SK-N-SH (cell line): ENCODE measurements around the gene SMAD2.

Experiments
- EP300 ChIP-seq, 2 experiments: IDR thresholded peaks; 2 replicates each; pipeline versions ENCODE4 v1.4.0 to v1.6.1; 2012; ENCODE audit warnings: borderline replicate concordance in 1 of 2, low read depth in 1 of 2, low read length in 1 of 2
- GABPA ChIP-seq: IDR thresholded peaks from 2 replicates; pipeline ENCODE4 v1.4.0; 2012; ENCODE audit warnings: low read depth, mild to moderate bottlenecking
- POLR2AphosphoS5 ChIP-seq: IDR thresholded peaks from 2 replicates; pipeline ENCODE4 v1.6.1; 2012; ENCODE audit warnings: low read depth, low read length
- RFX5 ChIP-seq: IDR thresholded peaks from 2 replicates; pipeline ENCODE4 v1.6.1; 2012; ENCODE audit warnings: mild to moderate bottlenecking, improper control_type of control experiment, low read length
- TAF1 ChIP-seq: IDR thresholded peaks from 2 replicates; pipeline ENCODE4 v1.6.1; 2012; ENCODE audit warnings: low read depth, mild to moderate bottlenecking, low read length, moderate library complexity, borderline replicate concordance
- YY1 ChIP-seq: IDR thresholded peaks from 2 replicates; pipeline ENCODE4 v1.4.0; 2012; ENCODE audit warnings: low read depth, mild to moderate bottlenecking
- TF ChIP-seq, protein P1 (sequence below): fragments of 200-600 bp; sonication (generic); IDR thresholded peaks from 2 replicates; pipeline ENCODE4 v1.6.1; 2017; ENCODE audit warnings: antibody characterized with exemption, mild to moderate bottlenecking, moderate library complexity

DNA sequence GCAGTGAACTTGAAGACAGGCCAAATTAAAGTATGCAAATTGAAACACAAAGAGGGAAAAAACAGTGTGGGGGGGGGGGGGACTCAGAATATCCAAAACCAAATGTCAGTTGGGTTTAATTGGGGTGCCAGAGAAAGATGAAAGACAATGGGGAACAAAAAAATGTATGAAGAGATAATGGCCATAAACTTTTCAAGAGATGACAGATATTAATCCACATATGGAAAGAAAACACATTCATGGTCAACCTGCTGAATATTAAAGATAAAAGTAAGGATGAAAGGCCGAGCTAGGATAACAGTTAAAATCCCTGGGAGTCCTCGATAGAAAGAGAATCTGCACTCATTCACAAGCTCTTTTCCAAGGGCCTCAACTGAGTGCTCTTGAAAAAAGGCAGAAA, 26.6 kb downstream of the SMAD2 start:
- TF ChIP-seq EP300 (IDR thresholded peaks at IDR 0.05; ENCODE audit: borderline replicate concordance in 1 of 2, low read depth in 1 of 2, low read length in 1 of 2) (no peak), GABPA (no peak), TAF1 (no peak), RFX5 (no peak), POLR2AphosphoS5 (no peak), YY1 (no peak)
- TF ChIP-seq, protein P1, sequence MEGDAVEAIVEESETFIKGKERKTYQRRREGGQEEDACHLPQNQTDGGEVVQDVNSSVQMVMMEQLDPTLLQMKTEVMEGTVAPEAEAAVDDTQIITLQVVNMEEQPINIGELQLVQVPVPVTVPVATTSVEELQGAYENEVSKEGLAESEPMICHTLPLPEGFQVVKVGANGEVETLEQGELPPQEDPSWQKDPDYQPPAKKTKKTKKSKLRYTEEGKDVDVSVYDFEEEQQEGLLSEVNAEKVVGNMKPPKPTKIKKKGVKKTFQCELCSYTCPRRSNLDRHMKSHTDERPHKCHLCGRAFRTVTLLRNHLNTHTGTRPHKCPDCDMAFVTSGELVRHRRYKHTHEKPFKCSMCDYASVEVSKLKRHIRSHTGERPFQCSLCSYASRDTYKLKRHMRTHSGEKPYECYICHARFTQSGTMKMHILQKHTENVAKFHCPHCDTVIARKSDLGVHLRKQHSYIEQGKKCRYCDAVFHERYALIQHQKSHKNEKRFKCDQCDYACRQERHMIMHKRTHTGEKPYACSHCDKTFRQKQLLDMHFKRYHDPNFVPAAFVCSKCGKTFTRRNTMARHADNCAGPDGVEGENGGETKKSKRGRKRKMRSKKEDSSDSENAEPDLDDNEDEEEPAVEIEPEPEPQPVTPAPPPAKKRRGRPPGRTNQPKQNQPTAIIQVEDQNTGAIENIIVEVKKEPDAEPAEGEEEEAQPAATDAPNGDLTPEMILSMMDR = no peak
